IPS-20b (cell line): Measurements from ENCODE around the gene SPATS2L.

Experiments used
- H3K27ac ChIP-seq: one replicate; pipeline ENCODE4 v1.5.1; 2013; ENCODE audit warnings: low read length
- H3K27me3 ChIP-seq: 2 replicates; pipeline ENCODE4 v1.6.1; 2013; ENCODE audit warnings: mild to moderate bottlenecking, low read length, inconsistent platforms; ENCODE audit not compliant: insufficient read depth
- H3K36me3 ChIP-seq: 2 replicates; pipeline ENCODE4 v1.6.1; 2013; ENCODE audit warnings: low read depth, mild to moderate bottlenecking, inconsistent platforms, low read length, moderate library complexity; ENCODE audit not compliant: insufficient read depth
- H3K4me1 ChIP-seq: 2 replicates; pipeline ENCODE4 v1.6.1; 2013; ENCODE audit warnings: mild to moderate bottlenecking, control low read depth, inconsistent platforms, low read length, moderate library complexity; ENCODE audit not compliant: insufficient read depth
- H3K4me3 ChIP-seq: 2 replicates; pipeline ENCODE4 v1.5.1; 2013; ENCODE audit warnings: mild to moderate bottlenecking, low read length, inconsistent platforms
- H3K9ac ChIP-seq: 2 replicates; pipeline ENCODE4 v1.6.1; 2013; ENCODE audit warnings: low read depth, mild to moderate bottlenecking, inconsistent platforms, low read length, moderate library complexity
- H3K9me3 ChIP-seq: 2 replicates; pipeline ENCODE4 v1.6.1; 2013; ENCODE audit warnings: mild to moderate bottlenecking, low read depth, low read length, inconsistent platforms; ENCODE audit not compliant: insufficient read depth

SPATS2L gene

DNA sequence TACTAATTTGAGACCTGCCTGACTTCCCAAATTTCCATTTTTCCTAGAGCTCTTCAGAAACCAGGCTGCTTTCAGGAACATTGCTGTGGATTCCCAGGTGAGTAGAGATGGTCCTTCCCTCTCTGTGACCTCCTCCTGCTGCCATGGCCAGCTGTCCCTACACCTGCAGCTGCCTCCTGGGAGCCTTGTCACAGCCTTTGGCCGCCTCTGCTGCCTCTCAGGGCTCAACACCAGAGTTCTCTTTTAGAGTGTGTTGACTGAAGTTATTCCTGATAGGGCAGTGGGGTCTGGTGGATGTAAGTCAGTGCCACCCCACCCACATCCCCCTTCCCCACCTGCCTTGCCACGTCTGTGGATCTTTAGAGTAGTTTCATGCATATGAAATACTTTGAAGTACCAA is 22.9 kb downstream of the SPATS2L start:
- no peak overlapping the region for H3K9ac ChIP-seq
- no peaks in the 10 kb centered on the region for H3K27me3 ChIP-seq
- peaks cover 34% of the 10 kb centered on the region for H3K36me3 ChIP-seq
- H3K4me1 ChIP-seq = peaks cover 4% of the 10 kb centered on the region; the same call in 1 of the 2 replicates
- H3K9me3 ChIP-seq = no peaks in the 10 kb centered on the region
- no peak overlapping the region for H3K4me3 ChIP-seq
- no peak overlapping the region for H3K27ac ChIP-seq

DNA sequence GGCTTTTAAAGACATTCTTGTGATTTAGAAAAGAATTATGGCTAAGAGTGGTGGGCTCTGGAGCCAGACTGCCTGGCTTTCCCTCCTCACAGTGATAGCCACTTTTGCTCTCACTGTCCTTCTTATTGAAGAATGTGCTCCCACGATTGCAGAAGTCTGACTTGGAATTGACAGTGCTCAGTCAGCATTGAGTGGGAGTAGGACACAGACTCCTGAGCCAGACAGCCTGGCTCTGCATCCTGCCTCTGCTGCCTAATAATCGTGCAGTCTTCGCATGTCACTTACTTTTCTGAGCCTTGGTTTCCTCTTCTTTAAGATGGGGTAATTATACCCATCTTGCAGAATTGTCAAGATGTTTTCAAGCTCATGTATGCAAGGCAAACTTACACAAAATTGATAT is 23.3 kb downstream of the SPATS2L start:
- no peak overlapping the region for H3K9ac ChIP-seq
- no peak overlapping the region for H3K4me3 ChIP-seq
- peaks cover under 1% of the 10 kb centered on the region; the same call in 1 of the 2 replicates for H3K4me1 ChIP-seq
- no peak overlapping the region for H3K27ac ChIP-seq
- no peaks in the 10 kb centered on the region for H3K9me3 ChIP-seq
- H3K27me3 ChIP-seq = no peaks in the 10 kb centered on the region
- peaks cover 34% of the 10 kb centered on the region for H3K36me3 ChIP-seq

DNA sequence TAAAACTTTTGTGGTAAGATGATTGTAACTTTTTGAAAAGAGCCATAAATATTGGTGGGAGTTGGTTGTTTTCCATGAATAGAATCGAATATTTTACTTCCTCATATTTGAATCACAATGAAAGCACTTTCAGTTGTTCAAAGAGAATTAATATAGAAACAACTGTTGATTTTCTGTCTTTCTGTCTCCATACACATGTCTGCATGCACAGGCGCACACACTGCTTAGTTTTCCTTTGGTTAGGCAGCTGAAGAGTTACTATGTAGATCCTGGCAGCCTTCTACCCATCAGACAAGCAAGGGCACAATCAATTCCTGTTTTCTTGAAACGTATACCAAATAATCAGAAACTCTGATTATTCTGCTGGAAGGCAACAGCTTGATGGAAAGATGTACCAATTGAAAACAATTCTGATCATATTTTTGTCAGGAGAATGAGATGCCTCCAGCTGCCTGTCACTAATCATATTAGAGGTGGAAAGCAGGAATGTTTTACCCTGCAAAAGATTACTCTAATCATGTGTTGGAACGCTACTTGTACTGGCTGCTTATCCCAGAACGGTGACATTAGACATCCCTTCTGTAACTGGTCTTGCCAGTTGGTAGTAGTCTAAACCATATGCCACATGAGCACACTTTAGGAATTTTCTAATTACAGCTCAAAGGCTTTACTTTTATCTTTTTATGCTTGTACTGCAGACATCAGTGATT is 24.0 kb downstream of the SPATS2L start:
- Histone ChIP-seq H3K9ac (no peak overlapping the region), H3K27ac (no peak overlapping the region), H3K4me1 (no peaks in the 10 kb centered on the region), H3K27me3 (no peaks in the 10 kb centered on the region), H3K4me3 (no peak overlapping the region), H3K36me3 (peaks cover 34% of the 10 kb centered on the region), H3K9me3 (no peaks in the 10 kb centered on the region)

DNA sequence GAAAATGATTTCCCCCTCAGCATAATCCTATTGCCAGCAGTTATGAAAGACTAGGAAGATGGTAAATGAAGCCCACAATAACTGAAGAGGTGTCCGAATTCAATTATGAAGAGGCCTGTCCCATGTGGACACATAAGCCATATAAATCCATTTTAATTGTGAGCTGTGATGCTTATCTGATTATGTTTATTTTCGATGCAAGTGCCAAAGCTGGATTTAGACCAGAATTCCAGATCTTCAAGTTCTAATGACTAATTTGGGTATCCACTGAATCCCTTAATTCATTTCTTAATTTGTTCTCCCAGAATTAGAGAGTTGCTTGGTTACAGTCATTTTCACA is 24.5 kb downstream of the SPATS2L start:
- Histone ChIP-seq H3K36me3 (peaks cover 34% of the 10 kb centered on the region), H3K4me1 (no peaks in the 10 kb centered on the region), H3K9me3 (no peaks in the 10 kb centered on the region), H3K9ac (no peak overlapping the region), H3K27me3 (no peaks in the 10 kb centered on the region), H3K4me3 (no peak overlapping the region), H3K27ac (no peak overlapping the region)

DNA sequence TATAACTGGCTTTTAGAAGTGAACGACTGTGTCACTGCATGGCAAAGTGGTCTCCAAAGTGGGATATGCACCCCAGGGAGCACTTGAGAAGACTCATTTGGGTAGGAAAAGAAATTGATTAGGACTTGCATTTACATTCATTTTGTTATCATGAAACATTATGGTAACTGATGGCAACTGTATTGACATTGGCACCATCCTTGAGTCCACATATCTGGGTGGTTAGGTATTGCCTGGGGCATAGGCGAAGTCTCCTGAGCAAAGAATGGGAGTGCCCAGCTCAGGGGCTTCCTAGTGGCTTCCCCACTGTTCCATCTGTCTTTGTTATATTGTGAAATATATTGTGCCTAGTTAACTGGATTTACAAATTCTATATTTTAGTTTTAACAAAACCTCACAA is 29.2 kb downstream of the SPATS2L start:
- Histone ChIP-seq H3K9me3 (no peaks in the 10 kb centered on the region), H3K27me3 (no peaks in the 10 kb centered on the region), H3K27ac (no peak overlapping the region), H3K9ac (no peak overlapping the region), H3K4me3 (no peak overlapping the region), H3K4me1 (peaks cover 13% of the 10 kb centered on the region; the same call in 1 of the 2 replicates), H3K36me3 (peaks cover 24% of the 10 kb centered on the region)

DNA sequence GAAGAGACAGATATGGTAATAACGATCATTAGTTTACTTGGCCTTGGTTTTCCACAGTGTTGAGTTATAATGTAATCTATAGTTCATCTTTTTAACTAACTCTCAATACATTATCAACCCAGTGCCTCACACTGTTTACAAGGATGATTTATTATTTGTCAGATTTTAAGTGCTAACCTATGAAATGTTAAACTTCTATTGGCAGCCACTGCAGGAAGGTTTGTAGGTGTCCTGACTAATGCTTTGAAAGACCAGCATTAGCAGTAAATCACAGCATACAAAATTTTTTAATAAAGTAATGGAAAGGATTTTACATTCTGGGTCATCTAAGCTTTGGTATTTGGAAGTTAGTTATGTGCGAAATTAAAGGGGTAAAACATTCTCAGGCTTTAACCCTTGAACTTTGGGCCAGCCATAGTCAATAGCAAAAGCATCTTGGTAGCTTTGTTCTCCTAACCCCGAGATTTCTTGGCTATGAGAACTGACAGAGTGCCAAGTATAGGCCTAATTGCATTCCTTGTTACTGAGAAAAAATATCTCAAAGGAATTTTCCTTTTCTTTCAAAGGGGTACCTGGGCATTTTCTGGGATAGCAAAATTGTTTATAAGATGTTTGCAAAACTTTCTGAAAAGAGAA is 30.6 kb downstream of the SPATS2L start:
- Histone ChIP-seq H3K27ac (no peak overlapping the region), H3K27me3 (no peaks in the 10 kb centered on the region), H3K36me3 (peaks cover 9% of the 10 kb centered on the region; the same call in 1 of the 2 replicates), H3K9ac (no peak overlapping the region), H3K4me1 (peaks cover 13% of the 10 kb centered on the region; the same call in 1 of the 2 replicates), H3K4me3 (no peak overlapping the region), H3K9me3 (no peaks in the 10 kb centered on the region)

- no peaks in the 10 kb centered on the region for H3K27me3 ChIP-seq
- no peak overlapping the region for H3K27ac ChIP-seq
- peaks cover 13% of the 10 kb centered on the region; the same call in 1 of the 2 replicates for H3K4me1 ChIP-seq
- H3K36me3 ChIP-seq = peaks cover 4% of the 10 kb centered on the region; the same call in 1 of the 2 replicates
- no peaks in the 10 kb centered on the region for H3K9me3 ChIP-seq
- H3K4me3 ChIP-seq = no peak overlapping the region
- H3K9ac ChIP-seq = no peak overlapping the region
Measured at GRCh38 chr2:200337621-200338020, 31.1 kb downstream of the SPATS2L start.

GRCh38 chr2:200338692-200339091 is 32.2 kb downstream of the SPATS2L start:
- H3K4me3 ChIP-seq = no peak overlapping the region
- no peak overlapping the region for H3K27ac ChIP-seq

DNA sequence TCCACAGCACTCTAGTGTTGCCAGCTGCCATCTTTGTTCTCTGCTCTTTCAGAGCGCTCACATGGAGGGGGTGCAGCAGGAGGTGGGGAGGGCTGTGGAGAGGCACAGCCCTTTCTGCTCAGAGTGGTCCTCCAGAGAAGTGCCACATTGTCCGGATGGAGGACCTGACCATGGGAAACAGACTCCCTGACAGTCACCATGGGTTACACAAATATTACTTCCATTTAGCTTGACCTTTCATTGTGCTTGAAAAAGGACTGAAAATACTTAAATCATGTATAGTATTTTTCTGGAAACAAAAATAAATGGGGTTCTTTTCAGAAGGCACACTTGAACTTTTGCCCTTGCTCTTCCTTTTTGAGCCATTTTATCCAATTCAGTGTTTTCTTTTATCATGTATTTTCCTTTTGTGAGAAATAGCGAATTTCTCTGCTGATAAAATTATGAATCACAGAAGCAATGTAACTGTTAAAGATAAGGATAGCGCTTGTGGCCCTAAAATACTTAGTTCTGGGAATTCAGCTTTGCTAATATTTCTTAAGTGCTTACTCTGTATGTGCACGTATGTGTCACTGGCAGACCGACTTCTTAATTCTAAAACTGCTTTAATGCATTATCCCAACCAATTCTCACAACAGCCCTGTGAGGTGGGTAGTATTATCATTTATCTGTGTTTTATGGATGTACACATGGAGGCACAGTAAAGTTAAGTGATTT is 34.2 kb downstream of the SPATS2L start:
- Histone ChIP-seq H3K9me3 (no peaks in the 10 kb centered on the region), H3K4me1 (peaks cover 22% of the 10 kb centered on the region; the same call in 1 of the 2 replicates), H3K36me3 (no peaks in the 10 kb centered on the region; the same call in 1 of the 2 replicates), H3K27me3 (no peaks in the 10 kb centered on the region), H3K4me3 (no peak overlapping the region), H3K27ac (no peak overlapping the region), H3K9ac (no peak overlapping the region)

More at GRCh38 chr2:200338692-200339091, 32.2 kb downstream of the SPATS2L start:
- H3K9me3 ChIP-seq = no peaks in the 10 kb centered on the region
- no peaks in the 10 kb centered on the region for H3K27me3 ChIP-seq
- peaks cover 13% of the 10 kb centered on the region; the same call in 1 of the 2 replicates for H3K4me1 ChIP-seq
- no peak overlapping the region for H3K9ac ChIP-seq
- H3K36me3 ChIP-seq = no peaks in the 10 kb centered on the region; the same call in 1 of the 2 replicates

GRCh38 chr2:200341376-200341775 is 34.9 kb downstream of the SPATS2L start:
- Histone ChIP-seq H3K36me3 (no peaks in the 10 kb centered on the region; the same call in 1 of the 2 replicates), H3K27me3 (no peaks in the 10 kb centered on the region), H3K9me3 (no peaks in the 10 kb centered on the region), H3K4me1 (peaks cover 24% of the 10 kb centered on the region; the same call in 1 of the 2 replicates), H3K9ac (no peak overlapping the region), H3K4me3 (no peak overlapping the region), H3K27ac (no peak overlapping the region)

DNA sequence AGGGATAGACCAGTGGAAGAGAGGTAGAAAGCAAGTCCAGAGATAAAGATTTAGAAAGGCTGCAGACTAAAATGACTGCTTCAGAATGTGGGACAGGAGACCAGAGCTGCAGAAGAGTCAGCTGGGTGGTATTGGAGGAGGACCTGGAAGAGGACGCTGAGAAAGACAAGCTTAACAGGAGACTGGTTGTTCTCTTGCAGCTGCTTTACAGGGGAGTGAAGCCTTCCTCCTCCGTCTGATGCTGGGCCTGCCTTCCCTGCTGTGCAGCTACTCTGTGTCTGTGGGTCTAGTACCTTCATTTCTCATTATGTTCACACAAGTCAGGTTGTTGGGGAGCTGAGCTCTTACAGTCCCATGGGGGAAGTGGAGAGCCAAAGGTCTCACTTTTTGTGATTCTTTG is 35.7 kb downstream of the SPATS2L start:
- H3K4me3 ChIP-seq = no peak overlapping the region
- no peaks in the 10 kb centered on the region; the same call in 1 of the 2 replicates for H3K36me3 ChIP-seq
- no peak overlapping the region for H3K27ac ChIP-seq
- H3K27me3 ChIP-seq = no peaks in the 10 kb centered on the region
- H3K9ac ChIP-seq = no peak overlapping the region
- H3K4me1 ChIP-seq = peaks cover 24% of the 10 kb centered on the region; the same call in 1 of the 2 replicates
- no peaks in the 10 kb centered on the region for H3K9me3 ChIP-seq
